HG02973 (cell line): Measurements from ENCODE around the gene FHL1.
"Not testable (repeated sequence)": the region's sequence is repeated elsewhere in the genome, so short reads cannot be mapped to it uniquely, and the experiment has no call there.

Experiments used
- ATAC-seq: cut with Tn5 transposase; IDR thresholded peaks from one replicate; pipeline ENCODE4 v1.9.1; 2021; ENCODE audit warnings: moderate library complexity; ENCODE audit not compliant: unreplicated experiment

FHL1 gene

GRCh38 chrX:136146614-136147314 is 569 bp upstream of the FHL1 start:
- no peak for ATAC-seq

GRCh38 chrX:136147976-136148375 is 643 bp downstream of the FHL1 start:
- ATAC-seq = no peak

GRCh38 chrX:136148391-136148790 is 1.1 kb downstream of the FHL1 start:
- ATAC-seq = no peak

- no peak for ATAC-seq
Observed at GRCh38 chrX:136154998-136155397, 7.7 kb downstream of the FHL1 start.

GRCh38 chrX:136156560-136157117 is 9.3 kb downstream of the FHL1 start:
- ATAC-seq = no peak

GRCh38 chrX:136157187-136157586 is 9.9 kb downstream of the FHL1 start:
- no peak for ATAC-seq

GRCh38 chrX:136158685-136159084 is 11.4 kb downstream of the FHL1 start:
- no peak for ATAC-seq

GRCh38 chrX:136159611-136160025 is 12.3 kb downstream of the FHL1 start:
- ATAC-seq = no peak

- no peak for ATAC-seq
Observed at GRCh38 chrX:136162827-136163570, 15.7 kb downstream of the FHL1 start.

- no peak for ATAC-seq
Observed at GRCh38 chrX:136163689-136164088, 16.4 kb downstream of the FHL1 start.

GRCh38 chrX:136165406-136165805 is 18.1 kb downstream of the FHL1 start:
- no peak for ATAC-seq

GRCh38 chrX:136166221-136166855 is 19.0 kb downstream of the FHL1 start:
- ATAC-seq = no peak

- not testable (repeated sequence) for ATAC-seq
Observed at GRCh38 chrX:136167989-136168388, 20.7 kb downstream of the FHL1 start.

- no peak for ATAC-seq
Observed at GRCh38 chrX:136168929-136169735, 21.8 kb downstream of the FHL1 start.

- ATAC-seq = no peak
Observed at GRCh38 chrX:136170139-136170800, 22.9 kb downstream of the FHL1 start.

GRCh38 chrX:136171420-136171819 is 24.1 kb downstream of the FHL1 start:
- no peak for ATAC-seq

GRCh38 chrX:136176399-136176825 is 29.1 kb downstream of the FHL1 start:
- no peak for ATAC-seq

- no peak for ATAC-seq
Observed at GRCh38 chrX:136179133-136179532, 31.8 kb downstream of the FHL1 start.

- no peak for ATAC-seq
Observed at GRCh38 chrX:136182414-136182813, 35.1 kb downstream of the FHL1 start.

- no peak for ATAC-seq
Observed at GRCh38 chrX:136183172-136183571, 35.8 kb downstream of the FHL1 start.
